HL-60 (cell line): ENCODE results near the gene TBC1D5.

Source experiments
- DNase-seq, 2 experiments: peaks; one replicate each; pipeline ENCODE4 v3.0.0-alpha.2; 2010 to 2020; ENCODE audit warnings: low read depth in 1 of 2, low spot score in 1 of 2
- H3K27ac ChIP-seq: fragments of 250-450 bp; sonication (Bioruptor Pico); replicated peaks from 2 replicates; pipeline ENCODE4 v1.5.1; 2020; ENCODE audit warnings: mild to moderate bottlenecking, moderate library complexity
- H3K27me3 ChIP-seq: fragments of 250-450 bp; sonication (Bioruptor Pico); 2 replicates; pipeline ENCODE4 v1.5.1; 2021; ENCODE audit warnings: mild to moderate bottlenecking, moderate library complexity; ENCODE audit not compliant: insufficient read depth, poor library complexity, severe bottlenecking
- H3K4me3 ChIP-seq: replicated peaks from 2 replicates; pipeline ENCODE4 v1.5.1; 2011; ENCODE audit warnings: mild to moderate bottlenecking, control low read depth, low read length; ENCODE audit not compliant: insufficient read depth
- CTCF ChIP-seq: IDR thresholded peaks from one replicate; pipeline ENCODE4 v1.5.1; 2011; ENCODE audit warnings: low read length, control low read depth, inconsistent platforms; ENCODE audit not compliant: insufficient read depth
- GABPA ChIP-seq: IDR thresholded peaks from 2 replicates; pipeline ENCODE4 v1.6.1; 2012; ENCODE audit warnings: low read depth
- POLR2AphosphoS5 ChIP-seq: IDR thresholded peaks from 2 replicates; pipeline ENCODE4 v1.6.1; 2012; ENCODE audit warnings: low read depth
- REST ChIP-seq: IDR thresholded peaks from 2 replicates; pipeline ENCODE4 v1.6.1; 2012; ENCODE audit warnings: low read depth; ENCODE audit not compliant: insufficient replicate concordance
- SPI1 ChIP-seq: IDR thresholded peaks from 2 replicates; pipeline ENCODE4 v1.6.1; 2012; ENCODE audit warnings: low read depth, mild to moderate bottlenecking, borderline replicate concordance

Gene TBC1D5

GRCh38 chr3:17386432-17386831 lies 356.0 kb downstream of the TBC1D5 start:
- no peaks in the 10 kb centered on the region for H3K27me3 ChIP-seq
- H3K27ac ChIP-seq: no peak overlapping the region
- TF ChIP-seq CTCF: no peak
- no peak for TF ChIP-seq POLR2AphosphoS5
- no peak for DNase-seq
- no peak overlapping the region for H3K4me3 ChIP-seq

- peak; percentile 44 to 57 for DNase-seq
- no peaks in the 10 kb centered on the region for H3K27me3 ChIP-seq
- TF ChIP-seq REST (no peak), CTCF (no peak), POLR2AphosphoS5 (no peak)
- 0 out of 2 replicates have a peak overlapping the region, but pooled peaks have one; percentile 11 for H3K27ac ChIP-seq
- no peak overlapping the region for H3K4me3 ChIP-seq
These were observed 357.7 kb downstream of the TBC1D5 start for GRCh38 chr3:17384567-17385296.

- Histone ChIP-seq H3K4me3 (no peak overlapping the region), H3K27ac (no peak overlapping the region), H3K27me3 (no peaks in the 10 kb centered on the region)
- DNase-seq: no peak
- no peak for TF ChIP-seq REST
- TF ChIP-seq GABPA: no peak
- no peak for TF ChIP-seq SPI1
- no peak for TF ChIP-seq CTCF
- no peak for TF ChIP-seq POLR2AphosphoS5
These were observed 369.1 kb downstream of the TBC1D5 start for GRCh38 chr3:17373304-17373703.
